Right ventricle myocardium superior (tissue), 1 donor: Measurements from ENCODE around the gene EXD3. TPM values are rescaled to one million over a fixed set of nuclear protein-coding genes. Genes with fewer than 3 reads are reported as not detected.

Experiments used
- ATAC-seq: fragments of 200-7000 bp; cut with Tn5 transposase; one replicate; pipeline ENCODE4 v1.9.1; 2020; ENCODE audit warnings: mild to moderate bottlenecking; ENCODE audit not compliant: poor library complexity
- DNase-seq: peaks from one replicate; pipeline ENCODE4 v3.0.0-alpha.2; 2020
- intact Hi-C: fragments of 100-400 bp; cut with DNase I; formaldehyde crosslinking; loops from one replicate; pipeline ENCODE4 v1.11.2; 2022
- total RNA-seq: library from RNA; stranded (reverse); fragmentation: NEBNext Ultra II Directional; extraction: Animal tissue kit (Norgen Biotek cat#: 25700); gene quantifications from one replicate; pipeline ENCODE4 v1.2.1, GENCODE V29; 2021
- donor health status: DM: no; HTN: yes; CAD: no; lungs with severe emphysema.

EXD3 gene
- total RNA-seq, 1 donor from 2014 or later: 6.9 TPM

GRCh38 chr9:137365056-137365455 is 57.9 kb downstream of the EXD3 start:
- DNase-seq (no peak), ATAC-seq (no peak)
- intact Hi-C loops: no loop called here

GRCh38 chr9:137359850-137360249 is 63.1 kb downstream of the EXD3 start:
- DNase-seq (no peak), ATAC-seq (no peak)
- intact Hi-C loops: no loop called here

GRCh38 chr9:137358126-137358525 is 64.8 kb downstream of the EXD3 start:
- intact Hi-C loops: no loop called here
- ATAC-seq (no peak), DNase-seq (no peak)

GRCh38 chr9:137357166-137357565 is 65.8 kb downstream of the EXD3 start:
- no peak for DNase-seq
- ATAC-seq: no peak
- intact Hi-C loops: no loop called here

- intact Hi-C loops: no loop called here
- ATAC-seq (no peak), DNase-seq (no peak)
Measured at GRCh38 chr9:137355761-137356365, 67.1 kb downstream of the EXD3 start.

- DNase-seq (no peak), ATAC-seq (no peak)
- intact Hi-C loops: no loop called here
Measured at GRCh38 chr9:137354845-137355760, 67.9 kb downstream of the EXD3 start.

- no peak for ATAC-seq
Measured at GRCh38 chr9:137354153-137354844, 68.7 kb downstream of the EXD3 start.

GRCh38 chr9:137353223-137354152 is 69.5 kb downstream of the EXD3 start:
- intact Hi-C loops: no loop called here
- ATAC-seq (peak; percentile 69), DNase-seq (peak; percentile 66)

More at GRCh38 chr9:137354153-137354844, 68.7 kb downstream of the EXD3 start:
- intact Hi-C loops: no loop called here
- no peak for DNase-seq

- intact Hi-C loops: no loop called here
- ATAC-seq: no peak
- no peak for DNase-seq
Measured at GRCh38 chr9:137352511-137353222, 70.3 kb downstream of the EXD3 start.

- DNase-seq: no peak
- no peak for ATAC-seq
- intact Hi-C loops: no loop called here
Measured at GRCh38 chr9:137351781-137352501, 71.0 kb downstream of the EXD3 start.

GRCh38 chr9:137350696-137351584 is 72.0 kb downstream of the EXD3 start:
- intact Hi-C loops: no loop called here
- ATAC-seq (no peak), DNase-seq (no peak)

GRCh38 chr9:137349471-137350033 is 73.4 kb downstream of the EXD3 start:
- DNase-seq (no peak), ATAC-seq (no peak)
- intact Hi-C loops: no loop called here

GRCh38 chr9:137348769-137349470 is 74.0 kb downstream of the EXD3 start:
- ATAC-seq: no peak
- intact Hi-C loops: no loop called here

GRCh38 chr9:137347928-137348327 is 75.0 kb downstream of the EXD3 start:
- no peak for DNase-seq
- intact Hi-C loops: no loop called here
- ATAC-seq: no peak

More at GRCh38 chr9:137348769-137349470, 74.0 kb downstream of the EXD3 start:
- no peak for DNase-seq

GRCh38 chr9:137342482-137342881 is 80.5 kb downstream of the EXD3 start:
- intact Hi-C loops: no loop called here
- ATAC-seq (no peak), DNase-seq (no peak)
